HG03064 (cell line): Measurements from ENCODE around the gene PTPRO.

Source experiments
- ATAC-seq: cut with Tn5 transposase; IDR thresholded peaks from one replicate; pipeline ENCODE4 v1.9.1; 2021; ENCODE audit warnings: low read depth; ENCODE audit not compliant: unreplicated experiment

PTPRO gene

GRCh38 chr12:15322164-15323061 lies at the start of gene PTPRO:
TSS of gene PTPRO (plus strand) at chr12:15322508.
- ATAC-seq = no peak

GRCh38 chr12:15273896-15274295 lies 48.4 kb upstream of the PTPRO start:
- ATAC-seq = no peak

GRCh38 chr12:15274561-15274967 lies 47.7 kb upstream of the PTPRO start:
- no peak for ATAC-seq

GRCh38 chr12:15276088-15276698 lies 46.1 kb upstream of the PTPRO start:
- no peak for ATAC-seq

GRCh38 chr12:15278816-15279658 lies 43.3 kb upstream of the PTPRO start:
- peak; percentile 80 for ATAC-seq

- ATAC-seq = no peak
Measured at GRCh38 chr12:15280930-15281329, 41.4 kb upstream of the PTPRO start.

GRCh38 chr12:15289192-15289591 lies 33.1 kb upstream of the PTPRO start:
- no peak for ATAC-seq

- no peak for ATAC-seq
Measured at GRCh38 chr12:15293731-15294130, 28.6 kb upstream of the PTPRO start.

GRCh38 chr12:15299947-15300346 lies 22.4 kb upstream of the PTPRO start:
- no peak for ATAC-seq

GRCh38 chr12:15304296-15304695 lies 18.0 kb upstream of the PTPRO start:
- ATAC-seq = no peak

GRCh38 chr12:15306605-15307004 lies 15.7 kb upstream of the PTPRO start:
- no peak for ATAC-seq

- no peak for ATAC-seq
Measured at GRCh38 chr12:15307079-15307478, 15.2 kb upstream of the PTPRO start.

GRCh38 chr12:15318841-15319240 lies 3.5 kb upstream of the PTPRO start:
- ATAC-seq = no peak

GRCh38 chr12:15320881-15321280 lies 1.4 kb upstream of the PTPRO start:
- no peak for ATAC-seq

- no peak for ATAC-seq
Measured at GRCh38 chr12:15323480-15323879, 1.2 kb downstream of the PTPRO start.

- no peak for ATAC-seq
Measured at GRCh38 chr12:15329891-15330290, 7.6 kb downstream of the PTPRO start.

GRCh38 chr12:15334225-15334624 lies 11.9 kb downstream of the PTPRO start:
- no peak for ATAC-seq

- no peak for ATAC-seq
Measured at GRCh38 chr12:15335959-15336358, 13.7 kb downstream of the PTPRO start.

GRCh38 chr12:15336768-15337553 lies 14.7 kb downstream of the PTPRO start:
- ATAC-seq = no peak

- ATAC-seq = no peak
Measured at GRCh38 chr12:15341371-15341770, 19.1 kb downstream of the PTPRO start.
